ENCODE results near the gene TMEM184B. TPM values are rescaled to one million over a fixed set of nuclear protein-coding genes. Genes with fewer than 3 reads are reported as not detected.

Gene TMEM184B
- total and polyA plus RNA-seq, 4 donors = 7.5 to 12.6 (median 9.9) TPM

DNA sequence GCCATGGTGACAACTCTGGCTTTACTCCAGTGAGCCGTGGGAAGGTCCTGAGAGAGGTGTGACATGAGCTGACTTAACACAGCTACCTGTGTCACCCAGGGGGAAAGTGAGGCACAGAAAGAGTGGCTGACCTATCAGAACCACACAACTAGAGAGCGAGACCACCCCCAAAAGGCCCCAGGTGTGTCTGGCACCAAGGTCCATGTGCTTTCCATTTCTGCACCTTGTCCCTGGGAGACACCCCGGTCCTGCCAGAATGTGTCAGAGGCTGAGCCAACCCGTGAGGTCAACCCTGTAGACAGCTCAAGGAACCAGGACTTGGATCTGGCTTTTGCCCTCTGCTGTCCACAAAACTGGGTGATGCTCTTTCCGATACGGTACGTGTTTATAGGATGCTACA lies 61.3 kb downstream of the TMEM184B start:
- no peak for DNase-seq (ENCODE audit: low spot score)
- H3K4me3 ChIP-seq (ENCODE audit: low read depth in 1 of 3, low read length in 3 of 3) = no peak overlapping the region
- TF ChIP-seq SP1 (IDR thresholded peaks at IDR 0.05) (no peak), YY1 (IDR thresholded peaks at IDR 0.05) (no peak), NR2F2 (IDR thresholded peaks at IDR 0.05) (no peak), EGR1 (IDR thresholded peaks at IDR 0.05; ENCODE audit: low read depth in 2 of 2) (no peak)
- TF ChIP-seq, protein P1, sequence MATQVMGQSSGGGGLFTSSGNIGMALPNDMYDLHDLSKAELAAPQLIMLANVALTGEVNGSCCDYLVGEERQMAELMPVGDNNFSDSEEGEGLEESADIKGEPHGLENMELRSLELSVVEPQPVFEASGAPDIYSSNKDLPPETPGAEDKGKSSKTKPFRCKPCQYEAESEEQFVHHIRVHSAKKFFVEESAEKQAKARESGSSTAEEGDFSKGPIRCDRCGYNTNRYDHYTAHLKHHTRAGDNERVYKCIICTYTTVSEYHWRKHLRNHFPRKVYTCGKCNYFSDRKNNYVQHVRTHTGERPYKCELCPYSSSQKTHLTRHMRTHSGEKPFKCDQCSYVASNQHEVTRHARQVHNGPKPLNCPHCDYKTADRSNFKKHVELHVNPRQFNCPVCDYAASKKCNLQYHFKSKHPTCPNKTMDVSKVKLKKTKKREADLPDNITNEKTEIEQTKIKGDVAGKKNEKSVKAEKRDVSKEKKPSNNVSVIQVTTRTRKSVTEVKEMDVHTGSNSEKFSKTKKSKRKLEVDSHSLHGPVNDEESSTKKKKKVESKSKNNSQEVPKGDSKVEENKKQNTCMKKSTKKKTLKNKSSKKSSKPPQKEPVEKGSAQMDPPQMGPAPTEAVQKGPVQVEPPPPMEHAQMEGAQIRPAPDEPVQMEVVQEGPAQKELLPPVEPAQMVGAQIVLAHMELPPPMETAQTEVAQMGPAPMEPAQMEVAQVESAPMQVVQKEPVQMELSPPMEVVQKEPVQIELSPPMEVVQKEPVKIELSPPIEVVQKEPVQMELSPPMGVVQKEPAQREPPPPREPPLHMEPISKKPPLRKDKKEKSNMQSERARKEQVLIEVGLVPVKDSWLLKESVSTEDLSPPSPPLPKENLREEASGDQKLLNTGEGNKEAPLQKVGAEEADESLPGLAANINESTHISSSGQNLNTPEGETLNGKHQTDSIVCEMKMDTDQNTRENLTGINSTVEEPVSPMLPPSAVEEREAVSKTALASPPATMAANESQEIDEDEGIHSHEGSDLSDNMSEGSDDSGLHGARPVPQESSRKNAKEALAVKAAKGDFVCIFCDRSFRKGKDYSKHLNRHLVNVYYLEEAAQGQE (IDR thresholded peaks at IDR 0.05) = no peak
- no peaks in the 10 kb centered on the region for H3K9me3 ChIP-seq (ENCODE audit: control insufficient read depth in 4 of 4, low read length in 3 of 4)
- H3K36me3 ChIP-seq (ENCODE audit: control insufficient read depth in 4 of 4, insufficient read depth in 3 of 4, low read depth in 1 of 4, low read length in 3 of 4) = no peaks in the 10 kb centered on the region
- H3K27me3 ChIP-seq (ENCODE audit: control insufficient read depth in 4 of 4, insufficient read depth in 4 of 4, low read length in 3 of 4) = no peaks in the 10 kb centered on the region
- 96% methylated on average over 7 of the region's 7 CpGs for WGBS
- H3K9ac ChIP-seq (ENCODE audit: low read depth in 1 of 2, low read length in 2 of 2) = no peak overlapping the region
- peaks cover 11 to 16% (median 13%) of the 10 kb centered on the region in 4 donors for H3K4me1 ChIP-seq (ENCODE audit: control insufficient read depth in 4 of 4, insufficient read depth in 4 of 4, low read length in 3 of 4)
- H3K27ac ChIP-seq (ENCODE audit: low read depth in 1 of 2, low read length in 2 of 2) = no peak overlapping the region

- H3K27ac ChIP-seq (ENCODE audit: low read depth in 1 of 2, low read length in 2 of 2) = no peak overlapping the region
Observed at GRCh38 chr22:38208551-38208968, 64.2 kb downstream of the TMEM184B start.

More at GRCh38 chr22:38208551-38208968, 64.2 kb downstream of the TMEM184B start:
- 74% methylated on average over 6 of the region's 6 CpGs for WGBS
- Histone ChIP-seq H3K27me3 (ENCODE audit: control insufficient read depth in 4 of 4, insufficient read depth in 4 of 4, low read length in 3 of 4) (no peaks in the 10 kb centered on the region), H3K36me3 (ENCODE audit: control insufficient read depth in 4 of 4, insufficient read depth in 3 of 4, low read depth in 1 of 4, low read length in 3 of 4) (no peaks in the 10 kb centered on the region), H3K9me3 (ENCODE audit: control insufficient read depth in 4 of 4, low read length in 3 of 4) (no peaks in the 10 kb centered on the region), H3K4me1 (ENCODE audit: control insufficient read depth in 4 of 4, insufficient read depth in 4 of 4, low read length in 3 of 4) (peaks cover 0 to 9% (median 5%) of the 10 kb centered on the region in 4 donors), H3K9ac (ENCODE audit: low read depth in 1 of 2, low read length in 2 of 2) (no peak overlapping the region), H3K4me3 (ENCODE audit: low read depth in 1 of 3, low read length in 3 of 3) (no peak overlapping the region)
- no peak for DNase-seq (ENCODE audit: low spot score)
- TF ChIP-seq RAD21 (IDR thresholded peaks at IDR 0.05) = no peak
- TF ChIP-seq, protein P2, sequence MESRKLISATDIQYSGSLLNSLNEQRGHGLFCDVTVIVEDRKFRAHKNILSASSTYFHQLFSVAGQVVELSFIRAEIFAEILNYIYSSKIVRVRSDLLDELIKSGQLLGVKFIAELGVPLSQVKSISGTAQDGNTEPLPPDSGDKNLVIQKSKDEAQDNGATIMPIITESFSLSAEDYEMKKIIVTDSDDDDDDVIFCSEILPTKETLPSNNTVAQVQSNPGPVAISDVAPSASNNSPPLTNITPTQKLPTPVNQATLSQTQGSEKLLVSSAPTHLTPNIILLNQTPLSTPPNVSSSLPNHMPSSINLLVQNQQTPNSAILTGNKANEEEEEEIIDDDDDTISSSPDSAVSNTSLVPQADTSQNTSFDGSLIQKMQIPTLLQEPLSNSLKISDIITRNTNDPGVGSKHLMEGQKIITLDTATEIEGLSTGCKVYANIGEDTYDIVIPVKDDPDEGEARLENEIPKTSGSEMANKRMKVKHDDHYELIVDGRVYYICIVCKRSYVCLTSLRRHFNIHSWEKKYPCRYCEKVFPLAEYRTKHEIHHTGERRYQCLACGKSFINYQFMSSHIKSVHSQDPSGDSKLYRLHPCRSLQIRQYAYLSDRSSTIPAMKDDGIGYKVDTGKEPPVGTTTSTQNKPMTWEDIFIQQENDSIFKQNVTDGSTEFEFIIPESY (IDR thresholded peaks at IDR 0.05) = no peak
- no peak for TF ChIP-seq NR2F2 (IDR thresholded peaks at IDR 0.05)
- no peak for TF ChIP-seq HNF4A (conservative IDR thresholded peaks at IDR 0.05)
- TF ChIP-seq GABPA (IDR thresholded peaks at IDR 0.05 in 1 of 2, conservative IDR thresholded peaks at IDR 0.05 in 1 of 2) = no peak
- no peak for TF ChIP-seq TAF1 (conservative IDR thresholded peaks at IDR 0.05)
- TF ChIP-seq EGR1 (IDR thresholded peaks at IDR 0.05; ENCODE audit: low read depth in 2 of 2) = no peak
- no peak for TF ChIP-seq SP1 (IDR thresholded peaks at IDR 0.05)
- TF ChIP-seq MAX (IDR thresholded peaks at IDR 0.05) = no peak
- TF ChIP-seq, protein P1 (IDR thresholded peaks at IDR 0.05) = no peak
- no peak for TF ChIP-seq YY1 (IDR thresholded peaks at IDR 0.05)
- no peak for TF ChIP-seq HNF4G (IDR thresholded peaks at IDR 0.05)
- TF ChIP-seq JUND (IDR thresholded peaks at IDR 0.05) = no peak
- no peak for TF ChIP-seq FOXA2 (IDR thresholded peaks at IDR 0.05)
- TF ChIP-seq FOXA1 (IDR thresholded peaks at IDR 0.05) = no peak
- TF ChIP-seq RXRA (IDR thresholded peaks at IDR 0.05) = no peak

Data from liver (tissue), 9 donors.